Measurements from ENCODE around the gene PLEKHD1. TPM values are rescaled to one million over a fixed set of nuclear protein-coding genes. Genes with fewer than 3 reads are reported as not detected.

Gene PLEKHD1
- total RNA-seq, 2 experiments from 2014 or later, result 0.47 to 0.63 TPM

DNA sequence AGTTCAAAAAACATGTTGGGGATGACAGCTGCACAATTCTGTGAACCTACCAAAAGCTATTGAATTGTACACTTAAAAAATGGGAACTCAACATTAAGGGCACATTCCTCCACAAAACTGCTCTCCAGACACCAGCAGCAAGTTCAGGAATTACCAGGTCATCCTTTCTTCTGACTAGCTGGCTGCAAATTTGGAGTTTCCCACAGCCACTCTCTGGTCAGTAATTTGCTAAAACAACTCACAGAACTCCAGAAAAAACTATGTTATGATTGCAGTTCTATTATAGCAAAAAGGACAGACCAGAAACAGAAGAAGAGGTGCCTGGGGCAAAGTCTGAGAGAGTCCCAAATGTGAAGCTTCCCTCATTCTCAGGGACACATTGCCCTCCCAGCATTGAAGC is 20.1 kb upstream of the PLEKHD1 start:
- Histone ChIP-seq H3K27me3 (ENCODE audit: control insufficient read depth in 1 of 2, insufficient read depth in 2 of 2, low read length in 2 of 2) (no peaks in the 10 kb centered on the region), H3K4me1 (ENCODE audit: insufficient read depth, low read length) (no peaks in the 10 kb centered on the region), H3K36me3 (ENCODE audit: insufficient read depth, low read length) (peaks cover 14% of the 10 kb centered on the region), H3K4me3 (ENCODE audit: low read length) (no peak overlapping the region), H3K27ac (ENCODE audit: low read depth in 1 of 2, low read length in 2 of 2) (no peak overlapping the region), H3K9me3 (ENCODE audit: control insufficient read depth in 1 of 2, insufficient read depth in 1 of 2, low read length in 2 of 2) (no peaks in the 10 kb centered on the region)
- TF ChIP-seq CTCF (IDR thresholded peaks at IDR 0.05), result no peak
- POLR2A ChIA-PET, result no interaction called here
- Mint-ChIP-seq H3K9me3 (no peaks in the 10 kb centered on the region), H3K36me3 (ENCODE audit: low read depth) (peaks cover 34% of the 10 kb centered on the region), H3K4me3 (no peak overlapping the region), H3K27me3 (no peaks in the 10 kb centered on the region), H3K27ac (no peak overlapping the region), H3K4me1 (ENCODE audit: low read depth) (no peaks in the 10 kb centered on the region)
- CTCF ChIA-PET, result interaction anchor here (1.5 kb wide), 1 partner anchor 221 kb away, joined by 3 read pairs; no protein-coding TSS in a partner anchor
- ATAC-seq (ENCODE audit: poor library complexity), result no peak
- no peak for DNase-seq
- intact Hi-C loops (cut with DNase I, micrococcal nuclease), result loop anchor here (5.0 kb wide), 1 partner anchor 602 kb away; no protein-coding TSS in a partner anchor

DNA sequence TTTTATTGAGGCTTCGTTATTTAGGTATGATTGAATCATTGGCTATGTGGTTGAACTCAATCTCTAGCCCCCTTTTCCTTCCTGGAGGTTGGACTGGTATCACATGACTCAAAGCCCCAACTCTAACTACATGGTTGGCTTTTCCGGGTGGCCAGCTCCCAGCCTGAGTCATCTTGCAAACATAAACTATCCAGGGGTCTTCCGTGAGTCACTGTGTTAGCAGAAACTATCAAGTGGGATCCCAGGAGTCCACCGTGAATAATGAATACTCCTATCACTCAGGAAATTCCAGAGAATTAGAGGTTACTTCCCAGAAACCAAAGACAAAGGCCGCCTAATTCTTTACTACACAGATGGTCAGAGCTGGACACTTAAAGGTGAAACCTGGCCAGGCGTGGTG is 19.7 kb upstream of the PLEKHD1 start:
- CTCF ChIA-PET, result interaction anchor here (1.5 kb wide), 1 partner anchor 222 kb away, joined by 3 read pairs; no protein-coding TSS in a partner anchor
- TF ChIP-seq CTCF (IDR thresholded peaks at IDR 0.05), result no peak

GRCh38 chr14:69468949-69469348 is 15.6 kb upstream of the PLEKHD1 start:
- Histone ChIP-seq H3K9me3 (ENCODE audit: control insufficient read depth in 1 of 2, insufficient read depth in 1 of 2, low read length in 2 of 2) (no peaks in the 10 kb centered on the region), H3K27me3 (ENCODE audit: control insufficient read depth in 1 of 2, insufficient read depth in 2 of 2, low read length in 2 of 2) (no peaks in the 10 kb centered on the region), H3K4me1 (ENCODE audit: insufficient read depth, low read length) (no peaks in the 10 kb centered on the region), H3K36me3 (ENCODE audit: insufficient read depth, low read length) (peaks cover 3% of the 10 kb centered on the region), H3K27ac (ENCODE audit: low read depth in 1 of 2, low read length in 2 of 2) (no peak overlapping the region), H3K4me3 (ENCODE audit: low read length) (no peak overlapping the region)
- H3K4me1 Mint-ChIP-seq (ENCODE audit: low read depth), result no peaks in the 10 kb centered on the region
- CTCF ChIA-PET, result no interaction called here
- no peak overlapping the region for H3K27ac Mint-ChIP-seq
- POLR2A ChIA-PET, result no interaction called here
- H3K27me3 Mint-ChIP-seq, result no peaks in the 10 kb centered on the region
- intact Hi-C loops (cut with DNase I, micrococcal nuclease), result no loop called here
- no peak for TF ChIP-seq CTCF (IDR thresholded peaks at IDR 0.05)
- H3K36me3 Mint-ChIP-seq (ENCODE audit: low read depth), result no peaks in the 10 kb centered on the region
- H3K9me3 Mint-ChIP-seq, result no peaks in the 10 kb centered on the region
- ATAC-seq (ENCODE audit: poor library complexity), result no peak
- no peak for DNase-seq
- no peak overlapping the region for H3K4me3 Mint-ChIP-seq

More for the DNA sequence above, 19.7 kb upstream of the PLEKHD1 start:
- no peak overlapping the region for H3K4me3 ChIP-seq (ENCODE audit: low read length)
- intact Hi-C loops (cut with DNase I, micrococcal nuclease), result loop anchor here (5.0 kb wide), 1 partner anchor 603 kb away; no protein-coding TSS in a partner anchor
- H3K9me3 Mint-ChIP-seq, result no peaks in the 10 kb centered on the region
- POLR2A ChIA-PET, result no interaction called here
- no peak for ATAC-seq (ENCODE audit: poor library complexity)
- no peak overlapping the region for H3K4me3 Mint-ChIP-seq
- peaks cover 29% of the 10 kb centered on the region for H3K36me3 Mint-ChIP-seq (ENCODE audit: low read depth)
- no peaks in the 10 kb centered on the region for H3K27me3 Mint-ChIP-seq
- H3K4me1 ChIP-seq (ENCODE audit: insufficient read depth, low read length), result no peaks in the 10 kb centered on the region
- no peak overlapping the region for H3K27ac Mint-ChIP-seq
- no peaks in the 10 kb centered on the region for H3K4me1 Mint-ChIP-seq (ENCODE audit: low read depth)
- peaks cover 14% of the 10 kb centered on the region for H3K36me3 ChIP-seq (ENCODE audit: insufficient read depth, low read length)
- no peaks in the 10 kb centered on the region for H3K9me3 ChIP-seq (ENCODE audit: control insufficient read depth in 1 of 2, insufficient read depth in 1 of 2, low read length in 2 of 2)
- DNase-seq, result no peak
- no peaks in the 10 kb centered on the region for H3K27me3 ChIP-seq (ENCODE audit: control insufficient read depth in 1 of 2, insufficient read depth in 2 of 2, low read length in 2 of 2)
- H3K27ac ChIP-seq (ENCODE audit: low read depth in 1 of 2, low read length in 2 of 2), result no peak overlapping the region
